Left lung (tissue), 10 donors: ENCODE results near the gene GJD2. TPM values are rescaled to one million over a fixed set of nuclear protein-coding genes. Genes with fewer than 3 reads are reported as not detected.

Experiments used
- ATAC-seq: fragments of 200-7000 bp; cut with Tn5 transposase; one replicate; pipeline ENCODE4 v1.9.1; 2020; ENCODE audit warnings: moderate library complexity
- DNase-seq, 4 donors: peaks; one replicate each; pipeline ENCODE4 v3.0.0-alpha.2; 2013 to 2020
- H3K27ac ChIP-seq, 2 donors: fragments of 200-600 bp; sonication (generic) in 1 of 2; one replicate each; pipeline versions ENCODE4 v1.5.0 to v1.8.0; 2020 to 2021
- H3K27me3 ChIP-seq, 2 donors: fragments of 200-600 bp; sonication (generic) in 1 of 2; one replicate each; pipeline versions ENCODE4 v1.5.0 to v1.8.0; 2020 to 2021
- H3K36me3 ChIP-seq, 2 donors: fragments of 200-600 bp; sonication (generic) in 1 of 2; one replicate each; pipeline versions ENCODE4 v1.5.0 to v1.8.0; 2020 to 2021
- H3K4me1 ChIP-seq, 2 donors: fragments of 200-600 bp; one replicate each; pipeline ENCODE4 v1.8.0; 2021
- H3K4me3 ChIP-seq, 2 donors: fragments of 200-600 bp; sonication (generic) in 1 of 2; one replicate each; pipeline versions ENCODE4 v1.5.0 to v1.8.0; 2020 to 2021; ENCODE audit warnings: mild to moderate bottlenecking in 1 of 2
- H3K9me3 ChIP-seq, 2 donors: fragments of 200-600 bp; sonication (generic) in 1 of 2; one replicate each; pipeline versions ENCODE4 v1.5.0 to v1.8.0; 2020 to 2021
- intact Hi-C, 2 donors: fragments of 100-400 bp; cut with DNase I; formaldehyde crosslinking; loops; one replicate each; pipeline versions ENCODE4 v1.11.2 to v1.14.2; 2022
- polyA plus RNA-seq, 6 donors: library from polyadenylated mRNA; unstranded; fragments of 120-200 nt; gene quantifications; one replicate each; pipeline ENCODE4 v1.2.1, GENCODE V29; 2013; ENCODE audit not compliant: insufficient read length in 6 of 6
- total RNA-seq, 2 donors: library from RNA; stranded (reverse); fragmentation: NEBNext Ultra II Directional; extraction: Animal tissue kit (Norgen Biotek cat#: 25700); gene quantifications; one replicate each; pipeline ENCODE4 v1.2.1, GENCODE V29; 2021
- TF ChIP-seq, protein P1 (sequence below), 2 donors: fragments of 200-600 bp; sonication (generic) in 1 of 2; IDR thresholded peaks; one replicate each; pipeline versions ENCODE4 v1.5.0 to v1.8.0; 2021; ENCODE audit warnings: antibody characterized with exemption in 2 of 2
- donor health status: DM: no; HTN: yes; CAD: no.
- donor health status: DM: no; HTN: no; CAD: no.

The GJD2 gene
- total and polyA plus RNA-seq, 8 donors: 0.07 to 0.10 TPM; not detected in 6

- intact Hi-C loops: no loop called here
- DNase-seq: no peak
- H3K27ac ChIP-seq: no peak overlapping the region
Observed at GRCh38 chr15:34786206-34786605, 31.4 kb upstream of the GJD2 start.

GRCh38 chr15:34783991-34784390, 29.2 kb upstream of the GJD2 start:
- Histone ChIP-seq H3K4me3 (no peak overlapping the region), H3K36me3 (no peaks in the 10 kb centered on the region), H3K4me1 (no peaks in the 10 kb centered on the region), H3K27me3 (no peaks in the 10 kb centered on the region), H3K9me3 (peaks cover 0 to 6% of the 10 kb centered on the region in 2 donors), H3K27ac (no peak overlapping the region)
- TF ChIP-seq, protein P1, sequence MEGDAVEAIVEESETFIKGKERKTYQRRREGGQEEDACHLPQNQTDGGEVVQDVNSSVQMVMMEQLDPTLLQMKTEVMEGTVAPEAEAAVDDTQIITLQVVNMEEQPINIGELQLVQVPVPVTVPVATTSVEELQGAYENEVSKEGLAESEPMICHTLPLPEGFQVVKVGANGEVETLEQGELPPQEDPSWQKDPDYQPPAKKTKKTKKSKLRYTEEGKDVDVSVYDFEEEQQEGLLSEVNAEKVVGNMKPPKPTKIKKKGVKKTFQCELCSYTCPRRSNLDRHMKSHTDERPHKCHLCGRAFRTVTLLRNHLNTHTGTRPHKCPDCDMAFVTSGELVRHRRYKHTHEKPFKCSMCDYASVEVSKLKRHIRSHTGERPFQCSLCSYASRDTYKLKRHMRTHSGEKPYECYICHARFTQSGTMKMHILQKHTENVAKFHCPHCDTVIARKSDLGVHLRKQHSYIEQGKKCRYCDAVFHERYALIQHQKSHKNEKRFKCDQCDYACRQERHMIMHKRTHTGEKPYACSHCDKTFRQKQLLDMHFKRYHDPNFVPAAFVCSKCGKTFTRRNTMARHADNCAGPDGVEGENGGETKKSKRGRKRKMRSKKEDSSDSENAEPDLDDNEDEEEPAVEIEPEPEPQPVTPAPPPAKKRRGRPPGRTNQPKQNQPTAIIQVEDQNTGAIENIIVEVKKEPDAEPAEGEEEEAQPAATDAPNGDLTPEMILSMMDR (IDR thresholded peaks at IDR 0.05): no peak
- ATAC-seq (no peak), DNase-seq (peak in 1 of 4 donors; percentile 11)
- intact Hi-C loops: no loop called here

More at GRCh38 chr15:34786206-34786605, 31.4 kb upstream of the GJD2 start:
- Histone ChIP-seq H3K36me3 (no peaks in the 10 kb centered on the region), H3K4me1 (no peaks in the 10 kb centered on the region), H3K4me3 (no peak overlapping the region), H3K9me3 (no peaks in the 10 kb centered on the region), H3K27me3 (peaks cover 0 to 7% of the 10 kb centered on the region in 2 donors)
- TF ChIP-seq, protein P1 (IDR thresholded peaks at IDR 0.05): no peak
- no peak for ATAC-seq

GRCh38 chr15:34783431-34783830, 28.6 kb upstream of the GJD2 start:
- peaks cover 0 to 6% of the 10 kb centered on the region in 2 donors for H3K9me3 ChIP-seq
- H3K27me3 ChIP-seq: no peaks in the 10 kb centered on the region
- H3K4me1 ChIP-seq: no peaks in the 10 kb centered on the region
- TF ChIP-seq, protein P1 (IDR thresholded peaks at IDR 0.05): no peak
- H3K36me3 ChIP-seq: no peaks in the 10 kb centered on the region
- H3K27ac ChIP-seq: no peak overlapping the region
- no peak for DNase-seq
- ATAC-seq: no peak
- H3K4me3 ChIP-seq: no peak overlapping the region
- intact Hi-C loops: no loop called here

DNA sequence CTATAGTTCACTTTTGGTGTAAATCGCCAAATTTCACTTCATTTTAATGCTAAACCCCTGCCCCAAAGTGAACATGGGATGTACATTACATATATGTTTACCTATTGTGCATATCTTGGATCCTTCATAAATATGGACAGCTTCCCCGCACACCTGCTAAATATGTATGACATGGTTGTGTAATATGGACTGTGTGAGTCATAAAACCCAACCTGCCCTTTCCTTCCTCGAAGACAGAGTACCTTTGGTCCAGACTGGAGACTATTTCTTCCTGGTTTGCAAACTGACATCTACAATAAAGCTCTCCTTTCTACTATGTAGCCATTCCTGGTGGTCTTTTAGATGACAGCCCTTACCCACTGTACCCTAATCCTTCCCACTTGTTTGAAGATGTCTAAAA, 28.1 kb upstream of the GJD2 start:
- Histone ChIP-seq H3K36me3 (no peaks in the 10 kb centered on the region), H3K4me3 (no peak overlapping the region), H3K27ac (no peak overlapping the region), H3K9me3 (peaks cover 0 to 6% of the 10 kb centered on the region in 2 donors), H3K4me1 (no peaks in the 10 kb centered on the region), H3K27me3 (no peaks in the 10 kb centered on the region)
- no peak for DNase-seq
- TF ChIP-seq, protein P1 (IDR thresholded peaks at IDR 0.05): no peak
- intact Hi-C loops: no loop called here
- ATAC-seq: no peak

DNA sequence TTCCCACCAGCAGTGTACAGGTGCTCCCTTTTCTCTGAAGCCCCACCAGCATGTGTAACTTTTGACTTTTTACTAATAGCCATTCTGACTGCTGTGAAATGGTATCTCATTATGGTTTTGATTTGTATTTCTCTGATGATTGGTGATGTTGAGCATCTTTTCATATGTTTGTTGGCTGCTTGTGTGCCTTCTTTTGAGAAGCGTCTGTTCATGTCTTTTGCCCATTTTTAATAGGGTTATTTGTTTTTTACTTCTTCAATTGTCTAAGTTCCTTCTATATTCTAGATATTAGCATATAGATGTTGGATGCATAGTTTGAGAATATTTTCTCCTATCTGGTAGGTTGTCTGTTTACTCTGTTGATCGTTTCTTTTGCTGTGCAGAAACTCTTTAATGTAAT, 25.9 kb upstream of the GJD2 start:
- no peak overlapping the region for H3K4me3 ChIP-seq
- TF ChIP-seq, protein P1 (IDR thresholded peaks at IDR 0.05): no peak
- intact Hi-C loops: no loop called here
- no peak for ATAC-seq
- no peak for DNase-seq
- no peaks in the 10 kb centered on the region for H3K4me1 ChIP-seq
- peaks cover 0 to 6% of the 10 kb centered on the region in 2 donors for H3K9me3 ChIP-seq
- no peaks in the 10 kb centered on the region for H3K27me3 ChIP-seq
- no peaks in the 10 kb centered on the region for H3K36me3 ChIP-seq
- no peak overlapping the region for H3K27ac ChIP-seq
